GM12875 (cell line): ENCODE measurements around the gene NAIF1.

Experiments
- H3K4me3 ChIP-seq: one replicate; pipeline ENCODE4 v1.5.1; 2011; ENCODE audit warnings: low read depth, low read length, control low read depth
- CTCF ChIP-seq: IDR thresholded peaks from 2 replicates; pipeline ENCODE4 v1.5.1; 2011; ENCODE audit warnings: low read depth, mild to moderate bottlenecking, control low read depth, inconsistent platforms, low read length, moderate library complexity, borderline replicate concordance; ENCODE audit not compliant: insufficient read depth

The NAIF1 gene

GRCh38 chr9:128109050-128109709 is 42.1 kb upstream of the NAIF1 start:
- no peak for TF ChIP-seq CTCF
- no peak overlapping the region for H3K4me3 ChIP-seq

- H3K4me3 ChIP-seq = no peak overlapping the region
- no peak for TF ChIP-seq CTCF
Observed at GRCh38 chr9:128108269-128109049, 41.3 kb upstream of the NAIF1 start.

- TF ChIP-seq CTCF = no peak
- H3K4me3 ChIP-seq = no peak overlapping the region
Observed at GRCh38 chr9:128107468-128108268, 40.5 kb upstream of the NAIF1 start.

GRCh38 chr9:128106940-128107467 is 39.9 kb upstream of the NAIF1 start:
- no peak for TF ChIP-seq CTCF
- H3K4me3 ChIP-seq = no peak overlapping the region

- TF ChIP-seq CTCF = no peak
- no peak overlapping the region for H3K4me3 ChIP-seq
Observed at GRCh38 chr9:128106181-128106939, 39.2 kb upstream of the NAIF1 start.

GRCh38 chr9:128105538-128106175 is 38.5 kb upstream of the NAIF1 start:
- H3K4me3 ChIP-seq = no peak overlapping the region
- TF ChIP-seq CTCF = no peak
